Neural cell (in vitro differentiated cells): ENCODE results near the gene C1QTNF8. TPM values are rescaled to one million over a fixed set of nuclear protein-coding genes. Genes with fewer than 3 reads are reported as not detected.

Experiments
- H2AFZ ChIP-seq: fragments of 200-600, 300-800 bp; sonication (generic), shearing (Covaris generic); 2 replicates; pipeline ENCODE4 v1.6.0; 2014; ENCODE audit warnings: low read depth, mild to moderate bottlenecking, antibody characterized with exemption, low read length, moderate library complexity
- H3F3A ChIP-seq: fragments of 200-600 bp; shearing (Covaris generic); 2 replicates; pipeline ENCODE4 v1.6.1; 2016; ENCODE audit warnings: mild to moderate bottlenecking, moderate library complexity, mixed read lengths, antibody characterized with exemption, low read length; ENCODE audit not compliant: insufficient read depth, poor library complexity, severe bottlenecking
- H3K27ac ChIP-seq: fragments of 200-600, 300-800 bp; sonication (generic), shearing (Covaris generic); 2 replicates; pipeline ENCODE4 v1.5.1; 2014; ENCODE audit warnings: mild to moderate bottlenecking, low read length, moderate library complexity
- H3K27me3 ChIP-seq: fragments of 300-800, 200-600 bp; sonication (generic), shearing (Covaris generic); 2 replicates; pipeline ENCODE4 v1.6.0; 2014; ENCODE audit warnings: mild to moderate bottlenecking, low read depth, low read length, moderate library complexity; ENCODE audit not compliant: insufficient read depth
- H3K36me3 ChIP-seq: fragments of 300-800, 200-600 bp; sonication (generic), shearing (Covaris generic); 2 replicates; pipeline ENCODE4 v1.5.1; 2014; ENCODE audit warnings: mild to moderate bottlenecking, antibody characterized with exemption, low read length, moderate library complexity; ENCODE audit not compliant: insufficient read depth
- H3K4me2 ChIP-seq: fragments of 300-800, 200-600 bp; sonication (generic), shearing (Covaris generic); 2 replicates; pipeline ENCODE4 v1.6.0; 2014; ENCODE audit warnings: mild to moderate bottlenecking, low read length
- H3K4me3 ChIP-seq: fragments of 300-800, 200-600 bp; sonication (generic), shearing (Covaris generic); 2 replicates; pipeline ENCODE4 v1.5.1; 2014; ENCODE audit warnings: mild to moderate bottlenecking, low read length, moderate library complexity
- H3K79me2 ChIP-seq: fragments of 200-600 bp; shearing (Covaris generic); replicated peaks from 2 replicates; pipeline ENCODE4 v1.6.0; 2014; ENCODE audit warnings: mild to moderate bottlenecking, low read length, moderate library complexity; ENCODE audit not compliant: insufficient read depth
- H3K9ac ChIP-seq: fragments of 300-800, 200-600 bp; sonication (generic), shearing (Covaris generic); 2 replicates; pipeline ENCODE4 v1.6.1; 2016; ENCODE audit warnings: mild to moderate bottlenecking, low read length, mixed read lengths
- H3K9me2 ChIP-seq: fragments of 200-600 bp; shearing (Covaris generic); 2 replicates; pipeline ENCODE4 v1.6.1; 2016; ENCODE audit warnings: mild to moderate bottlenecking, low read length, mixed read lengths; ENCODE audit not compliant: insufficient read depth
- H3K9me3 ChIP-seq: fragments of 200-600, 300-800 bp; sonication (generic), shearing (Covaris generic); 2 replicates; pipeline ENCODE4 v1.6.1; 2016; ENCODE audit warnings: mild to moderate bottlenecking, mixed run types, low read length, moderate library complexity, mixed read lengths
- H4K20me1 ChIP-seq: fragments of 200-600 bp; shearing (Covaris generic); 2 replicates; pipeline ENCODE4 v1.6.1; 2016; ENCODE audit warnings: mild to moderate bottlenecking, mixed run types; ENCODE audit not compliant: insufficient read depth
- CTCF ChIP-seq: fragments of 450-650 bp; IDR thresholded peaks from 2 replicates; pipeline ENCODE4 v1.5.1; 2014; ENCODE audit warnings: antibody characterized with exemption, mild to moderate bottlenecking, moderate library complexity; ENCODE audit not compliant: poor library complexity, severe bottlenecking
- EP300 ChIP-seq: fragments of 450-650 bp; conservative IDR thresholded peaks from 2 replicates; pipeline ENCODE4 v1.6.1; 2014; ENCODE audit warnings: antibody characterized with exemption, mild to moderate bottlenecking, moderate library complexity; ENCODE audit not compliant: poor library complexity, severe bottlenecking
- EZH2 ChIP-seq: fragments of 200-600, 300-800 bp; shearing (Covaris generic), sonication (generic); IDR thresholded peaks from 2 replicates; pipeline ENCODE4 v1.6.1; 2014; ENCODE audit warnings: antibody characterized with exemption, low read length, borderline replicate concordance, mild to moderate bottlenecking; ENCODE audit not compliant: insufficient read depth, poor library complexity, severe bottlenecking
- MXI1 ChIP-seq: fragments of 450-650 bp; conservative IDR thresholded peaks from 2 replicates; pipeline ENCODE4 v1.6.1; 2014; ENCODE audit warnings: antibody characterized with exemption, mild to moderate bottlenecking; ENCODE audit not compliant: poor library complexity, severe bottlenecking
- POLR2AphosphoS5 ChIP-seq: IDR thresholded peaks from 2 replicates; pipeline ENCODE4 v1.6.1; 2012
- RAD21 ChIP-seq: fragments of 450-650 bp; conservative IDR thresholded peaks from 2 replicates; pipeline ENCODE4 v1.6.1; 2014; ENCODE audit warnings: antibody characterized with exemption, mild to moderate bottlenecking, moderate library complexity
- REST ChIP-seq: IDR thresholded peaks from 2 replicates; pipeline ENCODE4 v1.6.1; 2012; ENCODE audit warnings: borderline replicate concordance
- SMC3 ChIP-seq: fragments of 450-650 bp; conservative IDR thresholded peaks from 2 replicates; pipeline ENCODE4 v1.6.1; 2014; ENCODE audit warnings: antibody characterized with exemption, mild to moderate bottlenecking, moderate library complexity; ENCODE audit not compliant: poor library complexity
- TAF1 ChIP-seq: IDR thresholded peaks from 2 replicates; pipeline ENCODE4 v1.6.1; 2012; ENCODE audit warnings: low read depth
- polyA plus RNA-seq: library from polyadenylated mRNA; depleted of rRNA; stranded (reverse); fragments of >200 nt; gene quantifications from 2 replicates; pipeline ENCODE4 v1.2.3, GENCODE V29; 2014

C1QTNF8 gene
- polyA plus RNA-seq, 1 donor from 2014 or later: 0.79 TPM

GRCh38 chr16:1108299-1109252, 12.5 kb upstream of the C1QTNF8 start:
- no peak overlapping the region for H2AFZ ChIP-seq
- H3K27me3 ChIP-seq: no peaks in the 10 kb centered on the region
- no peaks in the 10 kb centered on the region for H3K9me2 ChIP-seq
- TF ChIP-seq MXI1 (no peak), CTCF (no peak), EP300 (no peak), REST (no peak), SMC3 (no peak), RAD21 (no peak), TAF1 (no peak), EZH2 (no peak), POLR2AphosphoS5 (no peak)
- no peaks in the 10 kb centered on the region for H4K20me1 ChIP-seq
- H3K27ac ChIP-seq: no peak overlapping the region
- no peaks in the 10 kb centered on the region for H3K36me3 ChIP-seq
- no peaks in the 10 kb centered on the region for H3F3A ChIP-seq
- H3K9ac ChIP-seq: no peak overlapping the region
- H3K4me2 ChIP-seq: no peak overlapping the region
- no peaks in the 10 kb centered on the region for H3K79me2 ChIP-seq
- H3K9me3 ChIP-seq: no peaks in the 10 kb centered on the region
- H3K4me3 ChIP-seq: no peak overlapping the region

GRCh38 chr16:1107731-1108130, 11.7 kb upstream of the C1QTNF8 start:
- H3K4me2 ChIP-seq: no peak overlapping the region
- H3K27me3 ChIP-seq: no peaks in the 10 kb centered on the region
- no peak overlapping the region for H3K27ac ChIP-seq

More at GRCh38 chr16:1107731-1108130, 11.7 kb upstream of the C1QTNF8 start:
- Histone ChIP-seq H3K4me3 (no peak overlapping the region), H3K9me3 (no peaks in the 10 kb centered on the region), H3K9me2 (no peaks in the 10 kb centered on the region), H3K36me3 (no peaks in the 10 kb centered on the region), H4K20me1 (no peaks in the 10 kb centered on the region), H3F3A (no peaks in the 10 kb centered on the region), H3K9ac (no peak overlapping the region), H3K79me2 (no peaks in the 10 kb centered on the region), H2AFZ (no peak overlapping the region)
- TF ChIP-seq RAD21 (no peak), REST (no peak), TAF1 (no peak)
